Body of pancreas (tissue), 4 donors: ENCODE results near the gene CIDEC.

Experiments used
- POLR2A ChIP-seq, 3 donors: fragments of 450-650 bp; IDR thresholded peaks; one replicate each; pipeline ENCODE4 v1.6.1; 2016; ENCODE audit warnings: antibody characterized with exemption in 3 of 3, mild to moderate bottlenecking in 2 of 3
- TF ChIP-seq, protein P1 (sequence below), 7 experiments: fragments of 450-650 bp in 4 of 7; fragments of 200-600 bp in 3 of 7; sonication (generic) in 3 of 7; IDR thresholded peaks; one replicate each; pipeline ENCODE4 v1.5.1; 2016 to 2019; ENCODE audit warnings: antibody characterized with exemption in 7 of 7

GRCh38 chr3:9901967-9902366 is 21.9 kb upstream of the CIDEC start:
- TF ChIP-seq POLR2A (IDR thresholded peaks at IDR 0.05), result no peak
- TF ChIP-seq, protein P1, sequence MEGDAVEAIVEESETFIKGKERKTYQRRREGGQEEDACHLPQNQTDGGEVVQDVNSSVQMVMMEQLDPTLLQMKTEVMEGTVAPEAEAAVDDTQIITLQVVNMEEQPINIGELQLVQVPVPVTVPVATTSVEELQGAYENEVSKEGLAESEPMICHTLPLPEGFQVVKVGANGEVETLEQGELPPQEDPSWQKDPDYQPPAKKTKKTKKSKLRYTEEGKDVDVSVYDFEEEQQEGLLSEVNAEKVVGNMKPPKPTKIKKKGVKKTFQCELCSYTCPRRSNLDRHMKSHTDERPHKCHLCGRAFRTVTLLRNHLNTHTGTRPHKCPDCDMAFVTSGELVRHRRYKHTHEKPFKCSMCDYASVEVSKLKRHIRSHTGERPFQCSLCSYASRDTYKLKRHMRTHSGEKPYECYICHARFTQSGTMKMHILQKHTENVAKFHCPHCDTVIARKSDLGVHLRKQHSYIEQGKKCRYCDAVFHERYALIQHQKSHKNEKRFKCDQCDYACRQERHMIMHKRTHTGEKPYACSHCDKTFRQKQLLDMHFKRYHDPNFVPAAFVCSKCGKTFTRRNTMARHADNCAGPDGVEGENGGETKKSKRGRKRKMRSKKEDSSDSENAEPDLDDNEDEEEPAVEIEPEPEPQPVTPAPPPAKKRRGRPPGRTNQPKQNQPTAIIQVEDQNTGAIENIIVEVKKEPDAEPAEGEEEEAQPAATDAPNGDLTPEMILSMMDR (IDR thresholded peaks at IDR 0.05), result no peak
